GM23248 (cell line): ENCODE data around the gene ABCF2.

Source experiments
- EZH2 ChIP-seq: fragments of 200-600 bp; sonication (generic); IDR thresholded peaks from 2 replicates; pipeline ENCODE4 v1.6.1; 2018; ENCODE audit warnings: antibody characterized with exemption, mild to moderate bottlenecking; ENCODE audit not compliant: insufficient read depth, poor library complexity, severe bottlenecking
- EZH2phosphoT487 ChIP-seq: fragments of 200-600 bp; sonication (generic); IDR thresholded peaks from 2 replicates; pipeline ENCODE4 v1.6.1; 2018; ENCODE audit warnings: antibody characterized with exemption, moderate library complexity, mild to moderate bottlenecking, low read depth; ENCODE audit not compliant: insufficient read depth

GRCh38 chr7:151202836-151203235 lies 24.2 kb downstream of the ABCF2 start:
- TF ChIP-seq EZH2phosphoT487 = no peak
- no peak for TF ChIP-seq EZH2
